ENCODE measurements around the gene PSMD1.

DNA sequence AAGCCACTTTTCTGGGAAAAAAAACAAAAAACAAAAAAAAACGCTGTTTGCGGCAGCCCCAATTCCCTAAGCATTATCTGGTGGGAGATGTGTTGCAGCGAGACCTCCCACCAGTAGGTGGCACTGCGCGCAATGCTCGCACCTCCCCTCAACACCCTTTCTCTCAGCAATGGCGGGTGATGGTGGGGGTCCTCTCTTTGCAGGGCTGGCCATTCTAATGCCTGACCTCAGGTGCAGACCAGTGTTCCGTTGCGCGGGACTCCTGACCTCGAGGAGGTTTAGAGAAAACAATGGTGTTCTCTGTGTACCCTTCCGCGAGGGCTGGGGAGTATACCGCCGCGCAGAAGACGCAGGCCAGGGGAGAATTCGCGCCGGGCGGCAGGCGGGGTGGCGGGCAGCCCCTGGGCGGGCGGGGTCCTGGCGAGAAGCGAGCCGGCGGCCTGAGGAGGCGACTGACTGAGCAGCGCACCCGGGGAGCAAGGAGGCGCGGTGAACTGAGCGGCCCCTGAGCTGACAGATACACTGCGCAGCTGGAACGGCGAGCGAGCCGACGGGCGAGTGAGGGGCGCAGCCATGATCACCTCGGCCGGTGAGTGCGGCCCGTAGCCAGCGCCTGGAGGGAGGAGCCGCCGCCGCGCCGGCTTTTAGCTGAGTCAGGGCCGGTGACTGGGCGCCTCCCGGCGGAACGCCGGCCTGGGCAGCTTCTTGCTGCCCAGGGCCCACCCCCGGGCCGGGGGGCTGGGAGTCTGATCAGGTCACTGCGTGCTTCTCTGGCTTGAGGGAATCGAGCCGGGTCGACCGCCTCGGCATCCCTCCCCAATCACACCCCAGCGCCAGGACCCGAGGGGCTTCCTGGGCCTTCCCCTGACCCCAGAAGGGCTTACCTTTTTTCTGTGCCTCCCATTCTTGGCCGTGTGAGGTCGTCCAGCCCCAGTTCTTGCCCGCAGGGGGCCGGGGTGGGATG, at the start of gene PSMD1:
- TF ChIP-seq, protein P1, sequence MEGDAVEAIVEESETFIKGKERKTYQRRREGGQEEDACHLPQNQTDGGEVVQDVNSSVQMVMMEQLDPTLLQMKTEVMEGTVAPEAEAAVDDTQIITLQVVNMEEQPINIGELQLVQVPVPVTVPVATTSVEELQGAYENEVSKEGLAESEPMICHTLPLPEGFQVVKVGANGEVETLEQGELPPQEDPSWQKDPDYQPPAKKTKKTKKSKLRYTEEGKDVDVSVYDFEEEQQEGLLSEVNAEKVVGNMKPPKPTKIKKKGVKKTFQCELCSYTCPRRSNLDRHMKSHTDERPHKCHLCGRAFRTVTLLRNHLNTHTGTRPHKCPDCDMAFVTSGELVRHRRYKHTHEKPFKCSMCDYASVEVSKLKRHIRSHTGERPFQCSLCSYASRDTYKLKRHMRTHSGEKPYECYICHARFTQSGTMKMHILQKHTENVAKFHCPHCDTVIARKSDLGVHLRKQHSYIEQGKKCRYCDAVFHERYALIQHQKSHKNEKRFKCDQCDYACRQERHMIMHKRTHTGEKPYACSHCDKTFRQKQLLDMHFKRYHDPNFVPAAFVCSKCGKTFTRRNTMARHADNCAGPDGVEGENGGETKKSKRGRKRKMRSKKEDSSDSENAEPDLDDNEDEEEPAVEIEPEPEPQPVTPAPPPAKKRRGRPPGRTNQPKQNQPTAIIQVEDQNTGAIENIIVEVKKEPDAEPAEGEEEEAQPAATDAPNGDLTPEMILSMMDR (IDR thresholded peaks at IDR 0.05) = peak; percentile 93 to 96 (median 94)
- TF ChIP-seq POLR2AphosphoS5 (IDR thresholded peaks at IDR 0.05) = peak; percentile 15 to 46 (median 35)
